Keratinocyte (primary cell): ENCODE data around the gene USP30. TPM values are rescaled to one million over a fixed set of nuclear protein-coding genes. Genes with fewer than 3 reads are reported as not detected.

Experiments
- DNase-seq: peaks from one replicate; pipeline ENCODE4 v3.0.0-alpha.2; 2011; ENCODE audit warnings: low read depth, missing footprints, low spot score
- FAIRE-seq: peaks from 2 replicates; lab custom pipeline; 2011; peaks lifted over from hg19 to GRCh38; lab: Jason Lieb, UNC
- H2AFZ ChIP-seq: 2 replicates; pipeline ENCODE4 v1.6.0; 2012; ENCODE audit warnings: low read length, control low read depth, inconsistent platforms; ENCODE audit not compliant: control insufficient read depth
- H3K27ac ChIP-seq: 2 replicates; pipeline ENCODE4 v1.5.1; 2011; ENCODE audit warnings: low read length; ENCODE audit not compliant: control insufficient read depth, insufficient read depth
- H3K27me3 ChIP-seq: 3 replicates; pipeline ENCODE4 v1.6.0; 2011; ENCODE audit warnings: low read length; ENCODE audit not compliant: control insufficient read depth, insufficient read depth; ENCODE audit errors: extremely low read depth
- H3K36me3 ChIP-seq, 2 experiments: 2 replicates in 1 of 2; 3 replicates in 1 of 2; pipeline ENCODE4 v1.5.1; 2011; ENCODE audit warnings: low read length in 2 of 2, mild to moderate bottlenecking in 1 of 2; ENCODE audit not compliant: control insufficient read depth in 2 of 2, insufficient read depth in 2 of 2; ENCODE audit errors: extremely low read depth in 1 of 2
- H3K4me1 ChIP-seq: 3 replicates; pipeline ENCODE4 v1.5.1; 2011; ENCODE audit warnings: low read length; ENCODE audit not compliant: control insufficient read depth, insufficient read depth; ENCODE audit errors: extremely low read depth
- H3K4me2 ChIP-seq: 3 replicates; pipeline ENCODE4 v1.6.0; 2011; ENCODE audit warnings: low read depth, low read length; ENCODE audit not compliant: control insufficient read depth, insufficient read depth; ENCODE audit errors: extremely low read depth
- H3K4me3 ChIP-seq, 3 experiments: fragments of 200-600 bp in 1 of 3; sonication (generic) in 1 of 3; 2 replicates in 2 of 3; 3 replicates in 1 of 3; pipeline ENCODE4 v1.5.1; 2011 to 2016; ENCODE audit warnings: low read length in 3 of 3, mild to moderate bottlenecking in 3 of 3, control low read depth in 2 of 3, inconsistent platforms in 1 of 3, low read depth in 1 of 3, mixed read lengths in 1 of 3, mixed run types in 1 of 3, moderate library complexity in 1 of 3; ENCODE audit not compliant: control insufficient read depth in 2 of 3, insufficient read depth in 2 of 3; ENCODE audit errors: extremely low read depth in 1 of 3
- H3K79me2 ChIP-seq: 2 replicates; pipeline ENCODE4 v1.6.0; 2012; ENCODE audit warnings: low read length; ENCODE audit not compliant: control insufficient read depth, insufficient read depth
- H3K9ac ChIP-seq: 3 replicates; pipeline ENCODE4 v1.6.0; 2011; ENCODE audit warnings: low read length; ENCODE audit not compliant: control insufficient read depth, insufficient read depth; ENCODE audit errors: extremely low read depth
- H3K9me1 ChIP-seq: 3 replicates; pipeline ENCODE4 v1.6.0; 2011; ENCODE audit warnings: low read length; ENCODE audit not compliant: control insufficient read depth, insufficient read depth; ENCODE audit errors: extremely low read depth
- H3K9me3 ChIP-seq: 2 replicates; pipeline ENCODE4 v1.5.1; 2012; ENCODE audit warnings: low read depth, low read length; ENCODE audit not compliant: control insufficient read depth
- H4K20me1 ChIP-seq: 3 replicates; pipeline ENCODE4 v1.6.0; 2011; ENCODE audit warnings: low read length; ENCODE audit not compliant: control insufficient read depth, insufficient read depth; ENCODE audit errors: extremely low read depth
- CTCF ChIP-seq, 3 experiments: IDR thresholded peaks in 1 of 3; conservative IDR thresholded peaks in 1 of 3; optimal IDR thresholded peaks in 1 of 3; 2 replicates in 2 of 3; 3 replicates in 1 of 3; pipeline versions ENCODE3 to v1.5.1; 2011; ENCODE audit warnings: low read length in 3 of 3, mild to moderate bottlenecking in 3 of 3, moderate library complexity in 2 of 3, control low read depth in 1 of 3, inconsistent platforms in 1 of 3; ENCODE audit not compliant: insufficient read depth in 2 of 3; ENCODE audit errors: extremely low read depth in 1 of 3
- EZH2 ChIP-seq: IDR thresholded peaks from one replicate; pipeline ENCODE4 v1.6.1; 2012; ENCODE audit warnings: inconsistent platforms, mild to moderate bottlenecking, low read length, moderate library complexity
- dilution Hi-C: fragments of 300-500 bp; cut with MboI; formaldehyde crosslinking; loops from one replicate; pipeline ENCODE4 v1.7.0; 2020; ENCODE audit warnings: low sequenced_read_pairs; ENCODE audit not compliant: extremely low pct_ligation_motif_present
- polyA plus RNA-seq, 5 experiments: library from polyadenylated mRNA; depleted of rRNA in 3 of 5; stranded (reverse) in 3 of 5; stranded (forward) in 1 of 5; unstranded in 1 of 5; fragments of >200 nt; gene quantifications; 1 replicate in 1 of 5; 2 replicates in 3 of 5; 3 replicates in 1 of 5; pipeline versions ENCODE4 v1.2.1 to v1.2.3, GENCODE V29; 2011 to 2012; ENCODE audit warnings: missing spikeins in 2 of 5, low read depth in 1 of 5, low replicate concordance in 1 of 5

Gene USP30
- polyA plus RNA-seq, 1 donor (not counting 4 experiments of a cell fraction or from before 2014, with no cell fraction given), result 10.0 TPM

- Histone ChIP-seq H3K27ac (no peak overlapping the region), H3K79me2 (no peaks in the 10 kb centered on the region), H3K4me3 (no peak overlapping the region), H3K9me3 (no peaks in the 10 kb centered on the region), H3K4me1 (no peaks in the 10 kb centered on the region), H3K9me1 (no peaks in the 10 kb centered on the region), H3K9ac (no peak overlapping the region), H3K4me2 (no peak overlapping the region), H3K36me3 (no peaks in the 10 kb centered on the region), H4K20me1 (no peaks in the 10 kb centered on the region), H3K27me3 (no peaks in the 10 kb centered on the region), H2AFZ (no peak overlapping the region)
- TF ChIP-seq EZH2, result no peak
- no peak for TF ChIP-seq CTCF (optimal IDR thresholded peaks at IDR 0.05 in 1 of 3, IDR thresholded peaks at IDR 0.05 in 1 of 3, conservative IDR thresholded peaks at IDR 0.05 in 1 of 3; ENCODE audit: extremely low read depth in 1 of 3, insufficient read depth in 2 of 3, low read length in 3 of 3)
- dilution Hi-C loops, result no loop called here
- no peak for DNase-seq
- no peak for FAIRE-seq
Measured at GRCh38 chr12:109014984-109015765, 37.2 kb upstream of the USP30 start.

DNA sequence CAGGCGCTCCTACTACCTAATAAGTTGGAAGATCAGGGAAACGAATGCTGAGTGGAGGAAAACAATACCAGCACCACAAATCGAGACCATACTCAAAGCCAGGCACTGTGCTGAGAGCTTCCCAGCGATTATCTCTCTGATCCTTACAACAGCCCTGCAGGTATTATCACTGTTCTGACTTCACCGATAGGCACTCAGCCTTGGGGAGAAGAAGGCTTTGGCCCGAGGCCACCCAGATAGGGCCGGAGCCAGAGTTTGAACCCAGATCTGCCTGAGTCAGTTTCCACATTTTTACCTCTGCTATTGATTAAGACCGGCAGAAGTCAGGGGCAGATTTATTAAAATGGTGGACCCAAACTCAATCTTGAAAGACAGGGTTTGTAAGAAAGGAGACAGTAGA, 36.4 kb upstream of the USP30 start:
- Histone ChIP-seq H2AFZ (no peak overlapping the region), H3K9me3 (no peaks in the 10 kb centered on the region), H3K27me3 (no peaks in the 10 kb centered on the region), H3K4me2 (no peak overlapping the region), H3K27ac (no peak overlapping the region), H3K9ac (no peak overlapping the region), H4K20me1 (no peaks in the 10 kb centered on the region), H3K9me1 (no peaks in the 10 kb centered on the region), H3K4me1 (no peaks in the 10 kb centered on the region), H3K36me3 (no peaks in the 10 kb centered on the region), H3K79me2 (no peaks in the 10 kb centered on the region), H3K4me3 (no peak overlapping the region)
- dilution Hi-C loops, result no loop called here
- TF ChIP-seq EZH2 (no peak), CTCF (optimal IDR thresholded peaks at IDR 0.05 in 1 of 3, IDR thresholded peaks at IDR 0.05 in 1 of 3, conservative IDR thresholded peaks at IDR 0.05 in 1 of 3; ENCODE audit: extremely low read depth in 1 of 3, insufficient read depth in 2 of 3, low read length in 3 of 3) (no peak)
- DNase-seq, result no peak
- FAIRE-seq, result no peak
